Upper lobe of left lung (tissue), 4 donors: Measurements from ENCODE around the gene ZNF428.
"Not testable (repeated sequence)": the region's sequence is repeated elsewhere in the genome, so short reads cannot be mapped to it uniquely, and the experiment has no call there.

Source experiments
- CTCF ChIP-seq, 6 experiments: fragments of 450-650 bp in 4 of 6; fragments of 200-600 bp in 2 of 6; sonication (generic) in 2 of 6; IDR thresholded peaks; one replicate each; pipeline ENCODE4 v1.5.1; 2016 to 2019; ENCODE audit warnings: antibody characterized with exemption in 6 of 6
- EP300 ChIP-seq, 4 donors: sonication (generic); formaldehyde crosslinking; IDR thresholded peaks; one replicate each; pipeline ENCODE4 v1.5.1; 2017; ENCODE audit warnings: antibody characterized with exemption in 4 of 4, control low read depth in 2 of 4
- POLR2A ChIP-seq, 4 donors: fragments of 450-650 bp; IDR thresholded peaks; one replicate each; pipeline ENCODE4 v1.5.1; 2016 to 2017; ENCODE audit warnings: antibody characterized with exemption in 4 of 4, mild to moderate bottlenecking in 2 of 4
- POLR2AphosphoS5 ChIP-seq, 2 donors: sonication (generic); formaldehyde crosslinking; IDR thresholded peaks; one replicate each; pipeline ENCODE4 v1.5.1; 2017; ENCODE audit warnings: antibody characterized with exemption in 2 of 2

- not testable (repeated sequence) for TF ChIP-seq CTCF, POLR2AphosphoS5, POLR2A, EP300 (IDR thresholded peaks at IDR 0.05)
These were observed 16.1 kb upstream of the ZNF428 start for GRCh38 chr19:43635561-43635940.
